Measurements from ENCODE around the gene PRTFDC1.

Gene PRTFDC1

GRCh38 chr10:24884793-24885192 lies 67.6 kb downstream of the PRTFDC1 start:
- DNase-seq (ENCODE audit: low spot score), result no peak
- in situ Hi-C loops (cut with MboI; ENCODE audit: low sequenced_read_pairs, unreplicated experiment), result no loop called here
- no peak for TF ChIP-seq CTCF (IDR thresholded peaks at IDR 0.05; ENCODE audit: borderline replicate concordance, control extremely low read depth, extremely low read depth, insufficient read depth, missing control alignments)

GRCh38 chr10:24884316-24884715 lies 68.1 kb downstream of the PRTFDC1 start:
- TF ChIP-seq CTCF (IDR thresholded peaks at IDR 0.05; ENCODE audit: borderline replicate concordance, control extremely low read depth, extremely low read depth, insufficient read depth, missing control alignments), result no peak

GRCh38 chr10:24883176-24883575 lies 69.2 kb downstream of the PRTFDC1 start:
- in situ Hi-C loops (cut with MboI; ENCODE audit: low sequenced_read_pairs, unreplicated experiment), result no loop called here
- no peak for TF ChIP-seq CTCF (IDR thresholded peaks at IDR 0.05; ENCODE audit: borderline replicate concordance, control extremely low read depth, extremely low read depth, insufficient read depth, missing control alignments)
- no peak for DNase-seq (ENCODE audit: low spot score)

More at GRCh38 chr10:24884316-24884715, 68.1 kb downstream of the PRTFDC1 start:
- no peak for DNase-seq (ENCODE audit: low spot score)
- in situ Hi-C loops (cut with MboI; ENCODE audit: low sequenced_read_pairs, unreplicated experiment), result no loop called here

GRCh38 chr10:24882047-24882698 lies 70.2 kb downstream of the PRTFDC1 start:
- in situ Hi-C loops (cut with MboI; ENCODE audit: low sequenced_read_pairs, unreplicated experiment), result no loop called here
- no peak for TF ChIP-seq CTCF (IDR thresholded peaks at IDR 0.05; ENCODE audit: borderline replicate concordance, control extremely low read depth, extremely low read depth, insufficient read depth, missing control alignments)
- DNase-seq (ENCODE audit: low spot score), result no peak

- in situ Hi-C loops (cut with MboI; ENCODE audit: low sequenced_read_pairs, unreplicated experiment), result no loop called here
- no peak for DNase-seq (ENCODE audit: low spot score)
- TF ChIP-seq CTCF (IDR thresholded peaks at IDR 0.05; ENCODE audit: borderline replicate concordance, control extremely low read depth, extremely low read depth, insufficient read depth, missing control alignments), result no peak
These were observed 72.5 kb downstream of the PRTFDC1 start for GRCh38 chr10:24879861-24880260.

- in situ Hi-C loops (cut with MboI; ENCODE audit: low sequenced_read_pairs, unreplicated experiment), result no loop called here
- no peak for DNase-seq (ENCODE audit: low spot score)
- TF ChIP-seq CTCF (IDR thresholded peaks at IDR 0.05; ENCODE audit: borderline replicate concordance, control extremely low read depth, extremely low read depth, insufficient read depth, missing control alignments), result no peak
These were observed 78.3 kb downstream of the PRTFDC1 start for GRCh38 chr10:24874133-24874532.
